ENCODE results near the gene AQP2.

The AQP2 gene

DNA sequence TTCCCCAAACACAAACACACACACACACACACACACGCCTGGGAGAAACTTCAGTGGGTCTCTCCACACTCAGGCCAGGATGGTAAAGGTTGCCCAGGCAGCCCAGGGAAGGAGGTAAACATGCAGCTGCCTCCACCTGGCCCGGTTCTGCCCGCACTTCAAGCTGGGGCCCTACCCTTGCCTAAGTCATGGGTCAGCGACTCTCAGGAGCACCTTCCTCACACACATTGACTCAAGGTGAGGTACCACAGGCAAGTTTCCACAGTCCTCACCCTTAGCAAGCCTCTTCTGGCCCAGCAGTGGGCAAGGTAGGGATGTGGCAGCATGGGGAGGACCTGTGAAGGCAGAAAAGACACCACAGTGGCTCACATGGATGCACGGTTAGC is 32.8 kb upstream of the AQP2 start:
- DNase-seq (ENCODE audit: low read depth), result no peak
- H3K4me3 ChIP-seq (ENCODE audit: control insufficient read depth, low read depth, low read length), result no peak overlapping the region
- TF ChIP-seq, protein P1, sequence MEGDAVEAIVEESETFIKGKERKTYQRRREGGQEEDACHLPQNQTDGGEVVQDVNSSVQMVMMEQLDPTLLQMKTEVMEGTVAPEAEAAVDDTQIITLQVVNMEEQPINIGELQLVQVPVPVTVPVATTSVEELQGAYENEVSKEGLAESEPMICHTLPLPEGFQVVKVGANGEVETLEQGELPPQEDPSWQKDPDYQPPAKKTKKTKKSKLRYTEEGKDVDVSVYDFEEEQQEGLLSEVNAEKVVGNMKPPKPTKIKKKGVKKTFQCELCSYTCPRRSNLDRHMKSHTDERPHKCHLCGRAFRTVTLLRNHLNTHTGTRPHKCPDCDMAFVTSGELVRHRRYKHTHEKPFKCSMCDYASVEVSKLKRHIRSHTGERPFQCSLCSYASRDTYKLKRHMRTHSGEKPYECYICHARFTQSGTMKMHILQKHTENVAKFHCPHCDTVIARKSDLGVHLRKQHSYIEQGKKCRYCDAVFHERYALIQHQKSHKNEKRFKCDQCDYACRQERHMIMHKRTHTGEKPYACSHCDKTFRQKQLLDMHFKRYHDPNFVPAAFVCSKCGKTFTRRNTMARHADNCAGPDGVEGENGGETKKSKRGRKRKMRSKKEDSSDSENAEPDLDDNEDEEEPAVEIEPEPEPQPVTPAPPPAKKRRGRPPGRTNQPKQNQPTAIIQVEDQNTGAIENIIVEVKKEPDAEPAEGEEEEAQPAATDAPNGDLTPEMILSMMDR (IDR thresholded peaks at IDR 0.05; ENCODE audit: control insufficient read depth, insufficient read depth, low read depth, low read length, missing control alignments), result no peak

DNA sequence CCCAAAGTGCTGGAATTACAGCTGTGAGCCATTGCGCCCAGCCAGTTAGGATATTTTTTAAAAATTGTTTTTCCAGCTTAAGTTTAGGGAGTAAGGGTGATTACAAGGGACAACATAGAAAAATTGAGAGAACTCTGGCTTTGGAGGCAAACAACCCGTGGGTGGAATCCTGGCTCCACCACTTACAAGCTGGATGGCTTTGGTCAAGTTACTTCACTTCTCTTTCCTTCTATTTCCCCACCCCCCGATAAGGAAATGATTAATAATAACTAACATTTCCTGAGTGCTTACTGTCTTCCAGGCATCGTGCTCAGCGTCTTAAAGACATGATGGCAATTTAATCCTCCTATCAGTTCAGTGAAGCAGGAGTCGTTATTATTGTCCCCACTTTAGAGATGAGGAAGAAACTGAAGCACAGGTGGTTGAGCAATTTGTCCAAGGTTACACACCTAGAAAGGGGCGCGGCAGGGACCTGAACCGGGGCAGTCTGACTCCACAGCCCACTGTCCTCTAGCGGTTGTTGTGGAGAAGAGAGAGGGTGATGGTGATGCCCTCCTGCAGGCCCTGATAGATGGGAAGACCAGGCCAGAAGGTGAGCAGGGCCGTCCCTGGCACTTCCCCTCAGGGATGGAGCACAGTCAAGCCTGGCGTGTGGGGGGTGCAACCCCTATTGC is 30.2 kb upstream of the AQP2 start:
- DNase-seq (ENCODE audit: low read depth), result no peak
- TF ChIP-seq, protein P1 (IDR thresholded peaks at IDR 0.05; ENCODE audit: control insufficient read depth, insufficient read depth, low read depth, low read length, missing control alignments), result no peak
- H3K4me3 ChIP-seq (ENCODE audit: control insufficient read depth, low read depth, low read length), result no peak overlapping the region

DNA sequence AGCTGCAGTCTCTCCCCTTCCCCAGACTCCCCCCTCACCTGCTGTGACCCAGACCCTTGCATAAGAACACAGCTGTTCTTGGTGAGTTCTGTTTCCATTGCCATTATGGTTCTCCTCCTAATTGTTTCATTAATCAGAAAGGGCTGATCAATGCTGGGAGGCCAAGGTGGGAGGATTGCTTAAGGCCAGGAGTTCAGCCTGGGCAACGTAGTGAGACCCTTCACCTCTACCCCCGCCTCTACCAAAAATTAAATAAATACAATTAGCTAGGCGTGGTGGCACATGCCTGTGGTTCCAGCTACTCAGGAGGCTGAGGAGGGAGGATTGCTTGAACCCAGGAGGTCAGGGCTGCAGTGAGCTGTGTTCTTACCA is 29.6 kb upstream of the AQP2 start:
- no peak overlapping the region for H3K4me3 ChIP-seq (ENCODE audit: control insufficient read depth, low read depth, low read length)
- TF ChIP-seq, protein P1 (IDR thresholded peaks at IDR 0.05; ENCODE audit: control insufficient read depth, insufficient read depth, low read depth, low read length, missing control alignments), result no peak
- no peak for DNase-seq (ENCODE audit: low read depth)

DNA sequence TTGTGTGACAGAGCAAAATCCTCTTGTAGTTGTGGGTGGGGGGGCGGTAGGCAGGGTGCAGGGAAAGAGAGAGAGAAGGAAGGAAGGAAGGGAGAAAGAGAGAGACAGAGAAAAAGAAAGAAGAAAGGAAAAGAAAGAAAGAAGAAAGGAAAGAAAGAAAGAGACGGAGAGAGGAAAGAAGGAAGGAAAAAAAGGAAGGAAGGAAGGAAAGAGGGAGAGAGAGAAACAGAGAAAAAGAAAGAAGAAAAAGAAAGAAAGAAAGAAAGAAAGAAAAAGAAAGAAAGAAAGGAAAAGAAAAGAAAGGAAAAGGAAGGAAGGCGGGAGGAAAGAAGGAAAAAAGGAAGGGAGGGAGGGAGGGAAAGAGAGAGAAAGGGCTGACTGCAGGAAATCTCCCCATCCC is 29.2 kb upstream of the AQP2 start:
- no peak for DNase-seq (ENCODE audit: low read depth)
- H3K4me3 ChIP-seq (ENCODE audit: control insufficient read depth, low read depth, low read length), result no peak overlapping the region
- TF ChIP-seq, protein P1 (IDR thresholded peaks at IDR 0.05; ENCODE audit: control insufficient read depth, insufficient read depth, low read depth, low read length, missing control alignments), result no peak

DNA sequence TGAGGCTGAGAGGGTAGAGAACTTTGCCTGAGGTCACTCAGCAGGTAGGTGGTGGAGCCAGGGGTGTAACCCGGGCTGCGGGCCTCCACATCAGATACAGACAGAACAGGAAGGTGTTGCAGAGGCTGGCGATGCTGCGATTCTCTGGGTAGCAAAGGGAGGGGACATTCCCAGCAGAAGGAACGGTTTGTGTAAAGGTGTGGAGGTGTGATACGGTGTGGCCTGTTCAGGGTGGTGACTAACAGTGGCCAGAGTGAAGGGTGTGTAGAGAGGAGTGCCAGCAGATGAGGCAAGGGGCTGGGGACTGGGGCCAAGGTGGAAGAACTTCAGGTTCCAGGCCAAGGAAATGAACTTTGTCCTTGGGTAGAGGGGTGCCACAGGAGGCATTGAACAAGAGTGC is 28.6 kb upstream of the AQP2 start:
- no peak for DNase-seq (ENCODE audit: low read depth)
- TF ChIP-seq, protein P1 (IDR thresholded peaks at IDR 0.05; ENCODE audit: control insufficient read depth, insufficient read depth, low read depth, low read length, missing control alignments), result no peak
- no peak overlapping the region for H3K4me3 ChIP-seq (ENCODE audit: control insufficient read depth, low read depth, low read length)

DNA sequence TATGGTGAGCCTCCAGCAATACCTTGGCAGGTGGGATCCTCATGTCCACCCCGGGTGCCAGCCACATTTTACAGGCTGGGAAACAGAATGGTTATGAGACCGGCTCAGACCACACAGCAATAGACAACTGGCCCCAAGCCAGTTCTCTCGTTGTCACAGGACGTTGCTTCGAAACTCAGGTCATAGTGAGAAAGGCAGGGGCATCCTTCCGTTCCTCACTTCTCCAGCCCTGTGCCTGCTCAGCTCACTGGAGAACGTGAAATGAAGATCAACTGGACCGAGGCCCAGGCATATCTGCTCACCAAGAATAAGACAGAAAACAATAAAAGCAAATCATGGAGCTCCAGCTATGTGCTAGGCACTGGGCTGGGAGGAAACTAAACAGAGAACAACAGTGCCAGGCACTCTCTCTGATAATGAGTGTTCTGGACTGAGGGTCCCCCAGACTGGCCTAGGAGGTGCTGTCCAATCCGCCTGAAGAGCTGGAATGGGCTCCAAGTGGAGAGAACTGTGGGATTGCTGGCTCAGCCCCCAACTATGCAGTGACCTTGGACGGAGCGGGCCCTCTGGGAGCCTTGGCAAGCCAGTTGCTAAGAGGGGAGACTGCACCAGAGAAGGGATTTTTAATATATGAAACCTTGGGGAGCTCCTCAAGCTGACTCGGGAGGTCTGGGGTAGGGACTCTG is 28.0 kb upstream of the AQP2 start:
- H3K4me3 ChIP-seq (ENCODE audit: control insufficient read depth, low read depth, low read length), result no peak overlapping the region
- no peak for DNase-seq (ENCODE audit: low read depth)
- TF ChIP-seq, protein P1 (IDR thresholded peaks at IDR 0.05; ENCODE audit: control insufficient read depth, insufficient read depth, low read depth, low read length, missing control alignments), result no peak
